Activated naive CD4-positive, alpha-beta T cell treated with anti-CD3 and anti-CD28 coated beads, Interleukin-2, amount 50 U/mL, for 72 hours (primary cell): ENCODE results near the gene ONECUT3. TPM values are rescaled to one million over a fixed set of nuclear protein-coding genes. Genes with fewer than 3 reads are reported as not detected.
A peak's percentile ranks its signal among the peaks of the same experiment; 100 is the strongest.

ENCODE experiments used
- ATAC-seq, 2 donors: fragments of 150-1000 bp; cut with Tn5 transposase; 2 replicates each; pipeline ENCODE4 v1.10.0; 2021; ENCODE audit warnings: mild to moderate bottlenecking in 2 of 2, moderate library complexity in 2 of 2
- DNase-seq, 2 donors: peaks; one replicate each; pipeline ENCODE4 v3.0.0; 2021 to 2022; ENCODE audit warnings: low spot score in 2 of 2
- H3K27ac Mint-ChIP-seq, 2 donors: one replicate each; pipeline ENCODE4 v1.8.0; 2022; ENCODE audit warnings: mild to moderate bottlenecking in 2 of 2, mixed read lengths in 2 of 2
- H3K36me3 Mint-ChIP-seq, 2 donors: one replicate each; pipeline ENCODE4 v1.8.0; 2022; ENCODE audit warnings: mixed read lengths in 2 of 2
- H3K9me3 Mint-ChIP-seq, 2 donors: one replicate each; pipeline ENCODE4 v1.8.0; 2022; ENCODE audit warnings: mixed read lengths in 2 of 2
- total RNA-seq, 2 donors: library from RNA; stranded (reverse); gene quantifications; one replicate each; pipeline ENCODE4 v1.2.3, GENCODE V29; 2022

Gene ONECUT3
- total RNA-seq, 2 donors from 2014 or later, result not detected

GRCh38 chr19:1825909-1826556, 72.7 kb downstream of the ONECUT3 start:
- ATAC-seq (peak; percentile 73 to 84), DNase-seq (peak in 1 of 2 donors; percentile 87)
- no peaks in the 10 kb centered on the region for H3K9me3 Mint-ChIP-seq
- H3K36me3 Mint-ChIP-seq, result peaks cover 0 to 4% of the 10 kb centered on the region in 2 donors
- peak overlapping the region in 1 of 2 donors; percentile 65 for H3K27ac Mint-ChIP-seq

- ATAC-seq, result no peak
- Mint-ChIP-seq H3K9me3 (no peaks in the 10 kb centered on the region), H3K36me3 (peaks cover 0 to 4% of the 10 kb centered on the region in 2 donors), H3K27ac (no peak overlapping the region)
- DNase-seq, result no peak
Measured at GRCh38 chr19:1826557-1827521, 73.5 kb downstream of the ONECUT3 start.

- Mint-ChIP-seq H3K36me3 (peaks cover 0 to 4% of the 10 kb centered on the region in 2 donors), H3K9me3 (no peaks in the 10 kb centered on the region), H3K27ac (no peak overlapping the region)
- no peak for DNase-seq
- no peak for ATAC-seq
Measured at GRCh38 chr19:1827566-1828278, 74.4 kb downstream of the ONECUT3 start.

DNA sequence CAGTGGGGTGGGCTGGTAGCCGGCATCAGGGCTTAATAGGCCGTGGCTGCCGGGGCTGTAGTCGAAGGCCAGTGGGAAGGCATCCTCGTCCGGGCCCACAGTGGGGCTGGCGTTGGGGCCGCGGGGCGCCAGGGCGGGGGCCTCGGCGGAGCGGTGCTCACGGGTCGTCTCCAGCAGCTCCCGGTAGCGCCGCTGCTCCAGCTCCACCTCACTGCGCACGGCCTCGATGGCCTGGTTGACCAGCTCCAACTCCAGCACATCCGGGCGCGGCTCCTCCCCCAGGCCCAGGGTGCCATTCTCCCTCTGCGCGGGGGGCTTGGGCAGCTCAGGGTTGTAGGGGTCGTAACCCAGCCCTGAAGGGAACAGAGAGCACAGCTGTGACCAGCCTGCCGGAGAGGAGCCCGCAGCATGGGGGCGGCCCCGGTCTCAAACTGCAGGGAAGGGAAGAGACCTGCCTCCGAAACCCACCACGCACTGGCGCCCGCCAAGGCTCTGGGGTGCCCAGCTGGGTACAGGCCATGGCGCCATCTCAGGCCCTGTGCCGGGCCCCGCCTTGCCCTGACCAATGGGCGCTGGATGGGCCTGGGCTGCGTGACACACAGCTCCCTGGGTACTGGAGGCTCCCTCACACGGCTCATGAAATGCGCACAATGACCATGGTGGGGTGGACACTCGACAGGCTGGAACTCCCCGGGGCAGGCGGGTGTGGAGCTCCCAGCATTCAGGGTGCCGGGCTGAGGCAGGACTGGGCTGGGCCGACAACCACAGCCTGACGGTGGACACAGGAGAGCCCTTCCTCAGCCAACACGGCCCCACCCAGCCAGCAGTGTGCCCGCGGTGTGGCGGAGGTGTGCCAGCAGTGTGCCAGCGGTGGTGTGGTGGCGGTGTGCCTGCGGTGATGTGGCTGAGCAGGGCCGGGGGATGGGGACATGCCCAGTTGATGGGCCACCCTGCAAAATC, 75.3 kb downstream of the ONECUT3 start:
- DNase-seq, result no peak
- Mint-ChIP-seq H3K27ac (no peak overlapping the region), H3K36me3 (peaks cover 0 to 4% of the 10 kb centered on the region in 2 donors), H3K9me3 (no peaks in the 10 kb centered on the region)
- no peak for ATAC-seq

GRCh38 chr19:1829958-1830357, 76.7 kb downstream of the ONECUT3 start:
- DNase-seq (no peak), ATAC-seq (no peak)
- Mint-ChIP-seq H3K36me3 (peaks cover 0 to 4% of the 10 kb centered on the region in 2 donors), H3K27ac (no peak overlapping the region), H3K9me3 (no peaks in the 10 kb centered on the region)

GRCh38 chr19:1830568-1830967, 77.3 kb downstream of the ONECUT3 start:
- H3K9me3 Mint-ChIP-seq, result no peaks in the 10 kb centered on the region
- DNase-seq (no peak), ATAC-seq (no peak)
- H3K27ac Mint-ChIP-seq, result no peak overlapping the region
- H3K36me3 Mint-ChIP-seq, result peaks cover 0 to 4% of the 10 kb centered on the region in 2 donors

Other genes with a start within 250 kb of the ONECUT3 start
- 1 to 10 TPM; 2.0 to 6.0 TPM for gene ADAMTSL5, start 240.5 kb upstream of the ONECUT3 start, total RNA-seq
- not detected for gene PLK5, start 229.4 kb upstream of the ONECUT3 start, total RNA-seq
- gene MEX3D, start 185.2 kb upstream of the ONECUT3 start, total RNA-seq, result 1 to 10 TPM; 3.0 to 7.0 TPM
- 100 to 1,000 TPM in 1 of 2 donors, 10 to 100 TPM in 1; 50.8 to 103 TPM for gene MBD3, start 160.6 kb upstream of the ONECUT3 start, total RNA-seq
- 100 to 1,000 TPM; 163 to 193 TPM for gene UQCR11, start 148.0 kb upstream of the ONECUT3 start, total RNA-seq
- 100 to 1,000 TPM in 1 of 2 donors, 10 to 100 TPM in 1; 65.2 to 104 TPM for gene TCF3, start 100.9 kb upstream of the ONECUT3 start, total RNA-seq
- 10 to 100 TPM; 11.7 to 28.7 TPM for gene ATP8B3, start 58.8 kb downstream of the ONECUT3 start, total RNA-seq
- gene REXO1, start 95.0 kb downstream of the ONECUT3 start, total RNA-seq, result 10 to 100 TPM; 35.5 to 44.5 TPM
- gene KLF16, start 110.1 kb downstream of the ONECUT3 start, total RNA-seq, result 10 to 100 TPM; 20.5 to 22.6 TPM
- gene ABHD17A, start 132.0 kb downstream of the ONECUT3 start, total RNA-seq, result 100 to 1,000 TPM; 109 to 110 TPM
- gene ADAT3, start 151.9 kb downstream of the ONECUT3 start, total RNA-seq, result 1 to 10 TPM; 8.5 to 10.0 TPM
- gene SCAMP4, start 151.9 kb downstream of the ONECUT3 start, total RNA-seq, result 10 to 100 TPM; 22.4 to 28.2 TPM
- 10 to 100 TPM; 33.1 to 58.6 TPM for gene CSNK1G2, start 187.7 kb downstream of the ONECUT3 start, total RNA-seq